ENCODE data around the gene ADH5.

DNA sequence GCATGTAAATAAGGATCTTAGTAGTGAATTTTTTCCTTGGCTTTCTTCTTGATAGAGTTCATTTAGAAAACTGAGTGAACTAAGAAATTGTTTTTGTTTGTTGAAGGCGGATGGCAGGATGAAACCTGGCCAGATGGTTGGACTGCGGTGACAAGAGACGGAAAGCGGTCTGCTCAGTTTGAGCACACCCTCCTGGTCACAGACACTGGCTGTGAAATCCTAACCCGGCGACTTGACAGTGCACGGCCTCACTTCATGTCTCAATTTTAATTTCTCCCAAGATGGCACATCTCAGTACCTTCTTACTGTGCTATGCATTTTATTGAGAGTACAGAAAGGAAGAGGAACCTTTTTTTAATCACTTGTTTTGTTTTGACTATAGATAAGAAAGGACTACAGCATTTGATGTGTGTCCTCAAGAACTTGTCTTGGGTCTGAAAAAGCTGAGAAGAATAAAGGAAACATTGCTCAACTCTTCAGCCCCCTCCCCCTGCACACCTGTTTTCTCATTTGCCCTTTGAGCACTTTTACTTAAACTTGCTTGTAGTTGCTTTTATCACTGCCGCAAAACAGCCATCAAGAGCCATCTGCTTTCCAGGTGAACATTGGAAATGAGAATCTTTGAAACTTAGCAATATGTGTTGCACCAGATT, 27.4 kb downstream of the ADH5 start:
- TF ChIP-seq, protein P1, sequence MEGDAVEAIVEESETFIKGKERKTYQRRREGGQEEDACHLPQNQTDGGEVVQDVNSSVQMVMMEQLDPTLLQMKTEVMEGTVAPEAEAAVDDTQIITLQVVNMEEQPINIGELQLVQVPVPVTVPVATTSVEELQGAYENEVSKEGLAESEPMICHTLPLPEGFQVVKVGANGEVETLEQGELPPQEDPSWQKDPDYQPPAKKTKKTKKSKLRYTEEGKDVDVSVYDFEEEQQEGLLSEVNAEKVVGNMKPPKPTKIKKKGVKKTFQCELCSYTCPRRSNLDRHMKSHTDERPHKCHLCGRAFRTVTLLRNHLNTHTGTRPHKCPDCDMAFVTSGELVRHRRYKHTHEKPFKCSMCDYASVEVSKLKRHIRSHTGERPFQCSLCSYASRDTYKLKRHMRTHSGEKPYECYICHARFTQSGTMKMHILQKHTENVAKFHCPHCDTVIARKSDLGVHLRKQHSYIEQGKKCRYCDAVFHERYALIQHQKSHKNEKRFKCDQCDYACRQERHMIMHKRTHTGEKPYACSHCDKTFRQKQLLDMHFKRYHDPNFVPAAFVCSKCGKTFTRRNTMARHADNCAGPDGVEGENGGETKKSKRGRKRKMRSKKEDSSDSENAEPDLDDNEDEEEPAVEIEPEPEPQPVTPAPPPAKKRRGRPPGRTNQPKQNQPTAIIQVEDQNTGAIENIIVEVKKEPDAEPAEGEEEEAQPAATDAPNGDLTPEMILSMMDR (IDR thresholded peaks at IDR 0.05; ENCODE audit: insufficient read depth, low read length): no peak
- TF ChIP-seq POLR2AphosphoS5 (IDR thresholded peaks at IDR 0.05; ENCODE audit: low read depth): no peak
- no peak for TF ChIP-seq SPI1 (IDR thresholded peaks at IDR 0.05; ENCODE audit: borderline replicate concordance, low read depth)
- TF ChIP-seq GABPA (IDR thresholded peaks at IDR 0.05; ENCODE audit: low read depth): no peak
